Psoas muscle (tissue), 8 donors: ENCODE measurements around the gene DENND2C. TPM values are rescaled to one million over a fixed set of nuclear protein-coding genes. Genes with fewer than 3 reads are reported as not detected.
A peak's percentile ranks its signal among the peaks of the same experiment; 100 is the strongest.

Experiments used
- ATAC-seq, 4 donors: fragments of 200-7000 bp; cut with Tn5 transposase; one replicate each; pipeline ENCODE4 v1.9.1; 2020; ENCODE audit warnings: moderate library complexity in 3 of 4, mild to moderate bottlenecking in 2 of 4
- DNase-seq, 2 donors: peaks; one replicate each; pipeline ENCODE4 v3.0.0-alpha.2; 2020
- H3K27ac ChIP-seq: fragments of 200-600 bp; one replicate; pipeline ENCODE4 v1.8.0; 2022
- H3K27me3 ChIP-seq, 3 donors: fragments of 200-600 bp in 1 of 3; one replicate each; pipeline versions ENCODE4 v1.6.1 to v1.8.0; 2013 to 2022; ENCODE audit warnings: low read length in 2 of 3, mild to moderate bottlenecking in 2 of 3, moderate library complexity in 1 of 3; ENCODE audit not compliant: insufficient read depth in 3 of 3
- H3K36me3 ChIP-seq, 2 donors: fragments of 200-600 bp in 1 of 2; one replicate each; pipeline versions ENCODE4 v1.6.1 to v1.8.0; 2013 to 2022; ENCODE audit warnings: low read depth in 1 of 2, mild to moderate bottlenecking in 1 of 2, moderate library complexity in 1 of 2; ENCODE audit not compliant: insufficient read depth in 1 of 2
- H3K4me1 ChIP-seq: fragments of 200-600 bp; one replicate; pipeline ENCODE4 v1.8.0; 2022
- H3K4me3 ChIP-seq: fragments of 200-600 bp; one replicate; pipeline ENCODE4 v1.8.0; 2022; ENCODE audit warnings: mild to moderate bottlenecking
- H3K9me3 ChIP-seq: fragments of 200-600 bp; one replicate; pipeline ENCODE4 v1.8.0; 2022
- CTCF ChIP-seq: fragments of 200-600 bp; IDR thresholded peaks from one replicate; pipeline ENCODE4 v1.8.0; 2022; ENCODE audit warnings: antibody characterized with exemption
- WGBS, 3 donors: extraction: QIAGEN DNeasy Blood & Tissue Kit; methylation state at CpG; one replicate each; pipeline versions ENCODE4 v1.1.6 to v1.1.7; 2013; 5-methylcytosine and 5-hydroxymethylcytosine counted together
- intact Hi-C, 2 donors: fragments of 100-400 bp; cut with DNase I; formaldehyde crosslinking; loops; one replicate each; pipeline versions ENCODE4 v1.11.0 to v1.14.2; 2022
- polyA plus RNA-seq, 3 donors: library from polyadenylated mRNA; stranded (reverse); fragments of 200-250 nt; gene quantifications; one replicate each; pipeline ENCODE4 v1.2.3, GENCODE V29; 2013
- total RNA-seq, 4 donors: library from RNA; stranded (reverse); fragmentation: NEBNext Ultra II Directional in 2 of 4; extraction: Animal tissue kit (Norgen Biotek cat#: 25700) in 2 of 4; gene quantifications; one replicate each; pipeline versions ENCODE4 v1.2.1 to v1.2.4, GENCODE V29; 2021 to 2023
- donor health status: healthy with polysubstance abuse.
- donor health status: DM: no; HTN: no; CAD: no; lungs with moderate emphysema.
- donor health status: Bipolar disorder and iron deficiency.
- donor health status: healthy.
- donor health status: DM: yes; HTN: yes; CAD: no.
- donor health status: DM: no; HTN: no; CAD: no.
- donor health status: DM: no; HTN: no; CAD: no.
- donor health status: DM: yes; HTN: yes; CAD: no.

The DENND2C gene
- total and polyA plus RNA-seq, 7 donors: 1.4 to 18.3 (median 13.3) TPM

- Histone ChIP-seq H3K4me3 (no peak overlapping the region), H3K36me3 (peaks cover 0 to 57% of the 10 kb centered on the region in 2 donors), H3K4me1 (peaks cover 20% of the 10 kb centered on the region), H3K27me3 (no peaks in the 10 kb centered on the region), H3K9me3 (no peaks in the 10 kb centered on the region), H3K27ac (peak overlapping the region; percentile 91)
- TF ChIP-seq CTCF: no peak
- no peak for ATAC-seq
- intact Hi-C loops: loop anchor here in 1 of 2 donors (5.0 kb wide), 1 partner anchor 85 kb away; the partner anchor contains the start of gene CSDE1
- DNase-seq: no peak
- 41 to 76% (median 45%) methylated on average over 7 of the region's 7 CpGs for WGBS, 3 donors
Measured at GRCh38 chr1:114671939-114672275, 2.1 kb upstream of the DENND2C start.

GRCh38 chr1:114671011-114671938, 1.4 kb upstream of the DENND2C start:
- no peak for DNase-seq
- H3K4me1 ChIP-seq: peaks cover 20% of the 10 kb centered on the region
- TF ChIP-seq CTCF: peak; percentile 34
- intact Hi-C loops: loop anchor here in 1 of 2 donors (5.0 kb wide), 1 partner anchor 86 kb away; the partner anchor contains the start of gene CSDE1
- ATAC-seq: no peak
- H3K9me3 ChIP-seq: no peaks in the 10 kb centered on the region
- peak overlapping the region; percentile 81 for H3K4me3 ChIP-seq
- H3K36me3 ChIP-seq: peaks cover 0 to 54% of the 10 kb centered on the region in 2 donors
- peak overlapping the region; percentile 91 for H3K27ac ChIP-seq
- WGBS, 3 donors: 38 to 59% (median 47%) methylated on average over 9 of the region's 9 CpGs
- no peaks in the 10 kb centered on the region for H3K27me3 ChIP-seq

- no peaks in the 10 kb centered on the region for H3K27me3 ChIP-seq
- peak overlapping the region; percentile 91 for H3K27ac ChIP-seq
- peak overlapping the region; percentile 81 for H3K4me3 ChIP-seq
- ATAC-seq: peak; percentile 91 to 96 (median 92)
- intact Hi-C loops: loop anchor here in 1 of 2 donors (5.0 kb wide), 1 partner anchor 87 kb away; the partner anchor contains the start of gene CSDE1
- peak; percentile 18 for TF ChIP-seq CTCF
- peaks cover 20% of the 10 kb centered on the region for H3K4me1 ChIP-seq
- H3K36me3 ChIP-seq: peaks cover 0 to 48% of the 10 kb centered on the region in 2 donors
- peak; percentile 95 to 97 for DNase-seq
- 2% methylated on average over 43 to 45 of the region's 45 CpGs for WGBS, 3 donors
- H3K9me3 ChIP-seq: no peaks in the 10 kb centered on the region
Measured at GRCh38 chr1:114670083-114671010, 498 bp upstream of the DENND2C start.

- intact Hi-C loops: no loop called here
- WGBS, 3 donors: 33 to 57% (median 37%) methylated on average over 13 of the region's 13 CpGs
- no peak for DNase-seq
Measured at GRCh38 chr1:114668784-114669561, 876 bp downstream of the DENND2C start.

More at GRCh38 chr1:114668784-114669561, 876 bp downstream of the DENND2C start:
- ATAC-seq: peak in 3 of 4 donors; percentile 9 to 34 (median 26)
- no peak for TF ChIP-seq CTCF
- Histone ChIP-seq H3K4me3 (peak overlapping the region; percentile 81), H3K27me3 (no peaks in the 10 kb centered on the region), H3K9me3 (no peaks in the 10 kb centered on the region), H3K36me3 (peaks cover 0 to 44% of the 10 kb centered on the region in 2 donors), H3K27ac (peak overlapping the region; percentile 91), H3K4me1 (peaks cover 18% of the 10 kb centered on the region)
